ENCODE data around the gene UBE2N.

- TF ChIP-seq CTCF (IDR thresholded peaks at IDR 0.05), result no peak
- TF ChIP-seq POLR2A (IDR thresholded peaks at IDR 0.05), result no peak
Measured at GRCh38 chr12:93390031-93390430, 51.7 kb downstream of the UBE2N start.
